Esophagus muscularis mucosa (tissue), 3 donors: ENCODE data around the gene MTA3.

Source experiments
- POLR2AphosphoS5 ChIP-seq, 2 donors: sonication (generic); formaldehyde crosslinking; IDR thresholded peaks; one replicate each; pipeline ENCODE4 v1.6.1; 2017; ENCODE audit warnings: antibody characterized with exemption in 2 of 2
- TF ChIP-seq, protein P1 (sequence below), 3 experiments: fragments of 200-600 bp in 2 of 3; fragments of 450-650 bp in 1 of 3; sonication (generic) in 2 of 3; IDR thresholded peaks; one replicate each; pipeline ENCODE4 v1.5.1; 2017 to 2019; ENCODE audit warnings: antibody characterized with exemption in 3 of 3, mild to moderate bottlenecking in 2 of 3, moderate library complexity in 1 of 3

GRCh38 chr2:42519624-42520023 lies 48.8 kb upstream of the MTA3 start:
- TF ChIP-seq, protein P1, sequence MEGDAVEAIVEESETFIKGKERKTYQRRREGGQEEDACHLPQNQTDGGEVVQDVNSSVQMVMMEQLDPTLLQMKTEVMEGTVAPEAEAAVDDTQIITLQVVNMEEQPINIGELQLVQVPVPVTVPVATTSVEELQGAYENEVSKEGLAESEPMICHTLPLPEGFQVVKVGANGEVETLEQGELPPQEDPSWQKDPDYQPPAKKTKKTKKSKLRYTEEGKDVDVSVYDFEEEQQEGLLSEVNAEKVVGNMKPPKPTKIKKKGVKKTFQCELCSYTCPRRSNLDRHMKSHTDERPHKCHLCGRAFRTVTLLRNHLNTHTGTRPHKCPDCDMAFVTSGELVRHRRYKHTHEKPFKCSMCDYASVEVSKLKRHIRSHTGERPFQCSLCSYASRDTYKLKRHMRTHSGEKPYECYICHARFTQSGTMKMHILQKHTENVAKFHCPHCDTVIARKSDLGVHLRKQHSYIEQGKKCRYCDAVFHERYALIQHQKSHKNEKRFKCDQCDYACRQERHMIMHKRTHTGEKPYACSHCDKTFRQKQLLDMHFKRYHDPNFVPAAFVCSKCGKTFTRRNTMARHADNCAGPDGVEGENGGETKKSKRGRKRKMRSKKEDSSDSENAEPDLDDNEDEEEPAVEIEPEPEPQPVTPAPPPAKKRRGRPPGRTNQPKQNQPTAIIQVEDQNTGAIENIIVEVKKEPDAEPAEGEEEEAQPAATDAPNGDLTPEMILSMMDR (IDR thresholded peaks at IDR 0.05): no peak
- no peak for TF ChIP-seq POLR2AphosphoS5 (IDR thresholded peaks at IDR 0.05)
